ENCODE results near the gene STYXL2. TPM values are rescaled to one million over a fixed set of nuclear protein-coding genes. Genes with fewer than 3 reads are reported as not detected.

STYXL2 gene
- total RNA-seq, 6 experiments from 2014 or later = 0.12 TPM; not detected in 5

DNA sequence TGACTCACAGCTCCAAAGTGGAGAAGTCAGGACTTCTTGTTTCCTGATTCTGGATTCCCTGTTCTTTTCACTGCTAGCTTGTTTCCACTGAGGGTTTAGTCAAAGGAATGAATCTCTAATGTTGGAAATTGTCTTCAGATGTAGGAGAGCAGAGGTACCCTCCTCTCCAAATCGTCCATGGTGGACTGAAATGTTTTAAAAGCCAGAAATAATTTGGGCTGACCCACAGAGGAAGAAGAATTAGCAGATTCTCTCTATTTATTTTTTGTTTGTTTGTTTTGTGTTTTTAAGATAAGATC is 34.1 kb upstream of the STYXL2 start:
- DNase-seq = no peak
- 0% methylated on average over 1 of the region's 1 CpG for WGBS (ENCODE audit: insufficient coverage, low coverage, low lambda C conversion rate, missing lambda C conversion rate)
- no peaks in the 10 kb centered on the region for H3K27me3 ChIP-seq

GRCh38 chr1:167060141-167061072 is 33.5 kb upstream of the STYXL2 start:
- no peaks in the 10 kb centered on the region for H3K9me3 ChIP-seq
- H3K27ac ChIP-seq = no peak overlapping the region
- no peaks in the 10 kb centered on the region for H3K36me3 ChIP-seq
- H3K4me1 ChIP-seq = peaks cover 0 to 3% (median 0%) of the 10 kb centered on the region in 4 donors
- TF ChIP-seq, protein P1, sequence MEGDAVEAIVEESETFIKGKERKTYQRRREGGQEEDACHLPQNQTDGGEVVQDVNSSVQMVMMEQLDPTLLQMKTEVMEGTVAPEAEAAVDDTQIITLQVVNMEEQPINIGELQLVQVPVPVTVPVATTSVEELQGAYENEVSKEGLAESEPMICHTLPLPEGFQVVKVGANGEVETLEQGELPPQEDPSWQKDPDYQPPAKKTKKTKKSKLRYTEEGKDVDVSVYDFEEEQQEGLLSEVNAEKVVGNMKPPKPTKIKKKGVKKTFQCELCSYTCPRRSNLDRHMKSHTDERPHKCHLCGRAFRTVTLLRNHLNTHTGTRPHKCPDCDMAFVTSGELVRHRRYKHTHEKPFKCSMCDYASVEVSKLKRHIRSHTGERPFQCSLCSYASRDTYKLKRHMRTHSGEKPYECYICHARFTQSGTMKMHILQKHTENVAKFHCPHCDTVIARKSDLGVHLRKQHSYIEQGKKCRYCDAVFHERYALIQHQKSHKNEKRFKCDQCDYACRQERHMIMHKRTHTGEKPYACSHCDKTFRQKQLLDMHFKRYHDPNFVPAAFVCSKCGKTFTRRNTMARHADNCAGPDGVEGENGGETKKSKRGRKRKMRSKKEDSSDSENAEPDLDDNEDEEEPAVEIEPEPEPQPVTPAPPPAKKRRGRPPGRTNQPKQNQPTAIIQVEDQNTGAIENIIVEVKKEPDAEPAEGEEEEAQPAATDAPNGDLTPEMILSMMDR (IDR thresholded peaks at IDR 0.05) = no peak
- TF ChIP-seq POLR2A (IDR thresholded peaks at IDR 0.05) = no peak
- H3K27me3 ChIP-seq = no peaks in the 10 kb centered on the region
- WGBS (ENCODE audit: insufficient coverage, low coverage, low lambda C conversion rate, missing lambda C conversion rate) = 65% methylated on average over 7 of the region's 10 CpGs
- DNase-seq (no peak), ATAC-seq (no peak)
- H3K4me3 ChIP-seq = no peak overlapping the region
- intact Hi-C loops (cut with DNase I) = loop anchor here (5.0 to 10.0 kb wide), 2 partner anchors 153 to 384 kb away; no protein-coding TSS in a partner anchor

More for the DNA sequence above, 34.1 kb upstream of the STYXL2 start:
- Histone ChIP-seq H3K36me3 (no peaks in the 10 kb centered on the region), H3K9me3 (no peaks in the 10 kb centered on the region), H3K27ac (no peak overlapping the region), H3K4me3 (no peak overlapping the region), H3K4me1 (peaks cover 0 to 3% (median 0%) of the 10 kb centered on the region in 4 donors)
- TF ChIP-seq, protein P1 (IDR thresholded peaks at IDR 0.05) = no peak
- TF ChIP-seq POLR2A (IDR thresholded peaks at IDR 0.05) = no peak
- ATAC-seq = no peak
- intact Hi-C loops (cut with DNase I) = loop anchor here (5.0 to 10.0 kb wide), 3 partner anchors 85 to 385 kb away; partner anchors contain the start of gene ILDR2 (in 2 of the 2)

GRCh38 chr1:167061073-167061464 is 32.8 kb upstream of the STYXL2 start:
- intact Hi-C loops (cut with DNase I) = loop anchor here (5.0 to 10.0 kb wide), 2 partner anchors 154 to 384 kb away; no protein-coding TSS in a partner anchor
- Histone ChIP-seq H3K27ac (no peak overlapping the region), H3K27me3 (no peaks in the 10 kb centered on the region), H3K9me3 (no peaks in the 10 kb centered on the region), H3K4me3 (no peak overlapping the region), H3K36me3 (no peaks in the 10 kb centered on the region), H3K4me1 (peaks cover 0 to 3% (median 0%) of the 10 kb centered on the region in 4 donors)
- no peak for DNase-seq
- no peak for ATAC-seq
- 73% methylated on average over 3 of the region's 3 CpGs for whole genome bisulfite sequencing (ENCODE audit: insufficient coverage, low coverage, low lambda C conversion rate, missing lambda C conversion rate)
- TF ChIP-seq, protein P1 (IDR thresholded peaks at IDR 0.05) = no peak
- no peak for TF ChIP-seq POLR2A (IDR thresholded peaks at IDR 0.05)

DNA sequence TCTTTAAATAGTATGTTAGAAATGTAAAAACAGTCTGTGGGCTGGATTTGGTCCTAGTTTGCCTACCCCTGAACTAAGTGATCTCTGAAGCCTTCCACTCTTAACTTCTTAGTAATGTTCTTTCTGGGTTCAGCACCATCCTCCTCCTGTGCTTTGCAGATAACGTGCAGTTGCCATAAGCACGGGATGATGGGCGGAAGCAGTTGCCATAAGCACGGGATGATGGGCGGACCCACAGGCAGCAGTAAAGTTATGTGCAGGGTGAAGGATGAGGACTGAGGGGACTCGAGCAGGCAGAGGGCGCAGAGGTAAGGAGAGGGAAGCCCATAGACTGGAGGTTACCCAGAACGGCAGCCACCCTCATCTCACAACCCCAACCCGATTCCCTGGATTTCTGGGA is 29.3 kb upstream of the STYXL2 start:
- no peak overlapping the region for H3K4me3 ChIP-seq
- H3K9me3 ChIP-seq = no peaks in the 10 kb centered on the region
- intact Hi-C loops (cut with DNase I) = loop anchor here (5.0 to 10.0 kb wide), 3 partner anchors 157 to 380 kb away; no protein-coding TSS in a partner anchor
- DNase-seq = no peak
- ATAC-seq = no peak
- no peaks in the 10 kb centered on the region for H3K4me1 ChIP-seq
- H3K27me3 ChIP-seq = no peaks in the 10 kb centered on the region
- H3K27ac ChIP-seq = no peak overlapping the region
- TF ChIP-seq, protein P1 (IDR thresholded peaks at IDR 0.05) = no peak
- TF ChIP-seq POLR2A (IDR thresholded peaks at IDR 0.05) = no peak
- no peaks in the 10 kb centered on the region for H3K36me3 ChIP-seq
- WGBS (ENCODE audit: insufficient coverage, low coverage, low lambda C conversion rate, missing lambda C conversion rate) = 72% methylated on average over 4 of the region's 9 CpGs

All from right lobe of liver (tissue), 6 donors.